ENCODE data around the gene C1orf21. TPM values are rescaled to one million over a fixed set of nuclear protein-coding genes. Genes with fewer than 3 reads are reported as not detected.

C1orf21 gene
- total RNA-seq, 1 donor from 2014 or later: 15.6 TPM

DNA sequence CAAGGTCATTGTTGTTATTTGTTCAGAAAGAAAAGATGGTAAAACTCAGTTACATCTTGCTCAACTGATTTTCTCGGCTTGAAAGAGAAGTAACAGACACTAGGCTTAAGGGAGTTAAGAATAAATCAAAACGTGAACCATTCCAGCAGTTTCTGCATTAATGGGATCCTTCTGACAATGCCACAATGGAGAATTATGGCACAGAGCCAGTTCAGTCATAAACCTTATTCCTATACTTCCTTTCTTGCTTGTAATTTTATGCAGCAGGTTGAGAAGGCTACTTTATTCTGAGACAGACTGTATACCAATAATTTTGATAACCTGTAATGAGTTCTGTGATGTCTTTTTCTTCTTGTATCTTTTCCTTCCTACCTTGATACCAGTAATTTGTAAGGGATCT, 167.0 kb downstream of the C1orf21 start:
- Mint-ChIP-seq H3K4me1 (ENCODE audit: low read depth) (no peaks in the 10 kb centered on the region), H3K9me3 (ENCODE audit: low read depth) (no peaks in the 10 kb centered on the region), H3K36me3 (ENCODE audit: low read depth) (peaks cover 1% of the 10 kb centered on the region), H3K4me3 (ENCODE audit: unreplicated experiment) (no peak overlapping the region), H3K27me3 (ENCODE audit: low read depth) (no peaks in the 10 kb centered on the region), H3K27ac (ENCODE audit: unreplicated experiment) (no peak overlapping the region)
- TF ChIP-seq, protein P1, sequence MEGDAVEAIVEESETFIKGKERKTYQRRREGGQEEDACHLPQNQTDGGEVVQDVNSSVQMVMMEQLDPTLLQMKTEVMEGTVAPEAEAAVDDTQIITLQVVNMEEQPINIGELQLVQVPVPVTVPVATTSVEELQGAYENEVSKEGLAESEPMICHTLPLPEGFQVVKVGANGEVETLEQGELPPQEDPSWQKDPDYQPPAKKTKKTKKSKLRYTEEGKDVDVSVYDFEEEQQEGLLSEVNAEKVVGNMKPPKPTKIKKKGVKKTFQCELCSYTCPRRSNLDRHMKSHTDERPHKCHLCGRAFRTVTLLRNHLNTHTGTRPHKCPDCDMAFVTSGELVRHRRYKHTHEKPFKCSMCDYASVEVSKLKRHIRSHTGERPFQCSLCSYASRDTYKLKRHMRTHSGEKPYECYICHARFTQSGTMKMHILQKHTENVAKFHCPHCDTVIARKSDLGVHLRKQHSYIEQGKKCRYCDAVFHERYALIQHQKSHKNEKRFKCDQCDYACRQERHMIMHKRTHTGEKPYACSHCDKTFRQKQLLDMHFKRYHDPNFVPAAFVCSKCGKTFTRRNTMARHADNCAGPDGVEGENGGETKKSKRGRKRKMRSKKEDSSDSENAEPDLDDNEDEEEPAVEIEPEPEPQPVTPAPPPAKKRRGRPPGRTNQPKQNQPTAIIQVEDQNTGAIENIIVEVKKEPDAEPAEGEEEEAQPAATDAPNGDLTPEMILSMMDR (IDR thresholded peaks at IDR 0.05): no peak
- DNase-seq (ENCODE audit: low spot score): no peak

DNA sequence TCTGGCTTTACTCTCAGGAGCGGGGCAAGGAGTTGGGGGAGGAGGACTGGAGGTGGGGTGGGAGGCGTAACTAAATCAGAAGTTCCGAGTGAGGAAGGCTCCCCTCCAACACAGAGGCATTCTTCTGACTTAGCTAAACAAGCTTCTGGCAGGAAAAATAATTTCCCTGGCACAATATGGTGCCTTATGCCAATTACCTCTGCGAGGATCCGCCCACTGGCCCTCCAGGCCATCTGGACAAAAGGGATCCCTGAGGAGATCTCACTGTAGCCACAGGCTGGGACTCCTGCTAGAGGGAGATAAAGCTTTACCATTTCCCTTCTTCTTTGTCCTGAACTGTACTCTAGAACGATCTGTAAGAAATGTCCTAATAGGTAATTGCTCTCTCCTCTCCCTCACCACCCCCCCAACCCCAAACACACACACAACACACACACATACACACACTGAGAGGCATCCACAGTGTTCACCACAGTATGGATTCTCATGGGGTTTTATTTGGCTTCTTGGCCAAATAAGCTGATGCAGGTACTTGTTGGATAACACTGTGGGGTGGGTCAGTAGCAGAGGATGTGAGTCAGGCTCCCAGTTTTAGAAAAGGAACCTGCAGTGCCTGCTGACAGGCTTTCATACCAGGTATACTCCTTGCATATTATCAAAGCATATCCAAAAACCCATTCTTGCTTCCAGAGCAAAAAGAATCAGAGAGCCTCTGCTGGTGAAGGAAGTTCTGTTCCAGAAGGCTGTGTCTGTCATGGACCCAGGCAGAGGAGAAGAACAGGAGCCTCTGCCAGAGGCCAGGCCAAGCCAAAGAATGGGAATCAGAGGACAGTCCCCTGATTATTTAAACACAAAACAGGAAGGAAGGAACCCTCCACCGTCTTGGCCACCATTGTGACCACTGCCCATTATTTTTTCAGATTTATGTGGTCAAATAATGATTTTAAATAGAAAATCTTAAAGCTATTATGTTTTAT, 169.1 kb downstream of the C1orf21 start:
- no peaks in the 10 kb centered on the region for H3K4me1 Mint-ChIP-seq (ENCODE audit: low read depth)
- no peak for DNase-seq (ENCODE audit: low spot score)
- H3K27ac Mint-ChIP-seq (ENCODE audit: unreplicated experiment): no peak overlapping the region
- no peaks in the 10 kb centered on the region for H3K9me3 Mint-ChIP-seq (ENCODE audit: low read depth)
- TF ChIP-seq, protein P1 (IDR thresholded peaks at IDR 0.05): no peak
- no peaks in the 10 kb centered on the region for H3K27me3 Mint-ChIP-seq (ENCODE audit: low read depth)
- H3K4me3 Mint-ChIP-seq (ENCODE audit: unreplicated experiment): no peak overlapping the region
- peaks cover 1% of the 10 kb centered on the region for H3K36me3 Mint-ChIP-seq (ENCODE audit: low read depth)

DNA sequence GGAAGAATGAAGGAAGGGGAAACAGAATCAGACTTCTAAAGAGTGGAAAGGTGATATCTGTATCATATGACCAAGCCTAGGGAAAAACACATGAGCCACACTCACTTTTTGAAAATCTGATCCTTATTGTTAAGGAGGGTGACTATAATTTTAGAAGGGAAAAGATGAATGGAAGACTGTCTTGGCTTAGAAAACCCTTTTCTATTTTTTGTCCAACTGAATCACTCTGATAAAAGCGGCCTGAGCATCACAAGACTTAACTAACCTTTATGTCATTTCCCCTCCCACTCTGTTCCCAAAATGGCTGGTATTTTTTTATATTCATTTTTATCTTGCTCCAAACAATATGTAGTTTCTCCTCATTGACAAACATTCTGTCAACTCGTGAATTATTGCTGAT, 169.8 kb downstream of the C1orf21 start:
- Mint-ChIP-seq H3K9me3 (ENCODE audit: low read depth) (no peaks in the 10 kb centered on the region), H3K27ac (ENCODE audit: unreplicated experiment) (no peak overlapping the region), H3K36me3 (ENCODE audit: low read depth) (peaks cover 1% of the 10 kb centered on the region), H3K4me1 (ENCODE audit: low read depth) (peaks cover under 1% of the 10 kb centered on the region), H3K27me3 (ENCODE audit: low read depth) (no peaks in the 10 kb centered on the region), H3K4me3 (ENCODE audit: unreplicated experiment) (no peak overlapping the region)
- TF ChIP-seq, protein P1 (IDR thresholded peaks at IDR 0.05): no peak
- no peak for DNase-seq (ENCODE audit: low spot score)

DNA sequence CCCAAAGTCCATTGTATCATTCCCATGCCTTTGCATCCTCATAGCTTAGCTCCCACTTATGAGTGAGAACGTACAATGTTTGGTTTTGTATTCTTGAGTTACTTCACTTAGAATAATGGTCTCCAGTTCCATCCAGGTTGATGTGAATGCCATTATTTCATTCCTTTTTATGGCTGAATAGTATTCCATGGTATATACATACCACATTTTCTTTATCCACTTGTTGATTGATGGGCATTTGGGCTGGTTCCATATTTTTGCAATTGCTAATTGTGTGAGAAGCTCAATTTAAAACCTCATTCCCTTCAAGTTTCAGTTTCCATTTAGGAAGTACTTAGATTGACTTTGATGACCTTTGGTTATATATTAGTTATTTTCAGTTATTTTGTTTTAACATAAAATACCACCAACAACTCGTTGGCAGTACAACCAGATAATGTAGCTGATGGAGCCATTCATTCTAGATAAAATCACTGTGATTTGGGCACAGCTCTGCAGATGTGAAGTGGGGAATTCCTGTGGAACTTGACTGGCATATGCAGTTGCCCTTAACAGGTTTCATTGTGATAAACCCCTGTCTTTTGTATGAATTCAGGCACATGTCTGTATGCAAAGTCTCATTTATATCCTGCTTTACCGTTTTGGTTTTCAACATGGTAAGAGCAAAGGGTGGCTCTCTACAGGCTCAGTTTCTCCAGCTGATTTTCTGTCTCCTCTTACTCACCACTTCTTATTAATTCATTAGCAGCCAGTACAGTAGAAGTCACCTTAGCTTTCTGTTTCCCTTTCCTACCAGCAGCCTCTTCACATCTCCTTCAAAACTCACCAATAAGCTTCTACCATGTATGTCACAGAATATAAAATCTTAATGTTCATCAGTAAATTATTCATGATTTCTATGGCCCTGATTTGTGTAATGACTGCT, 170.9 kb downstream of the C1orf21 start:
- Mint-ChIP-seq H3K4me1 (ENCODE audit: low read depth) (peaks cover 10% of the 10 kb centered on the region), H3K9me3 (ENCODE audit: low read depth) (no peaks in the 10 kb centered on the region), H3K27me3 (ENCODE audit: low read depth) (no peaks in the 10 kb centered on the region), H3K27ac (ENCODE audit: unreplicated experiment) (no peak overlapping the region), H3K4me3 (ENCODE audit: unreplicated experiment) (no peak overlapping the region), H3K36me3 (ENCODE audit: low read depth) (peaks cover 1% of the 10 kb centered on the region)
- TF ChIP-seq, protein P1 (IDR thresholded peaks at IDR 0.05): no peak
- DNase-seq (ENCODE audit: low spot score): no peak

DNA sequence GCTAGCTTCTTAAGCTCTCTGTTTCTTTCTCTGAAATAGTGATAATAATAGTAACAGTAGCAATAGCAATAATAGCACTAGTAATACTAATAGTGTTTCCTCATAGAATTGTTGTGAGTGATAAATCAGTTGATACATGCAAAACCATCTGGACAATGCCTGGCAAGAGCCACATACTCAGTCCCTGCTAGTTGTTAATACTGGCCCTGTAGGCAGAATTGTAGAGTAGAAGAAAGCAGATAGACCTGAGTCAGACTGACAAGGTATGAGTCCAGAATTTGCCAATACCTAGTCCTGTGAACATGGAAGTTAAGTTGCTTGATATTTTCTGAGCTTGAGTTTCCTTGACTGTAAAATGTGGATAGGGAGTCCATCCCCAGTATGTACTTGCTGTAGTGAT, 171.9 kb downstream of the C1orf21 start:
- H3K9me3 Mint-ChIP-seq (ENCODE audit: low read depth): no peaks in the 10 kb centered on the region
- no peak for DNase-seq (ENCODE audit: low spot score)
- peaks cover 1% of the 10 kb centered on the region for H3K36me3 Mint-ChIP-seq (ENCODE audit: low read depth)
- H3K4me1 Mint-ChIP-seq (ENCODE audit: low read depth): peaks cover 18% of the 10 kb centered on the region
- no peak overlapping the region for H3K4me3 Mint-ChIP-seq (ENCODE audit: unreplicated experiment)
- no peaks in the 10 kb centered on the region for H3K27me3 Mint-ChIP-seq (ENCODE audit: low read depth)
- H3K27ac Mint-ChIP-seq (ENCODE audit: unreplicated experiment): no peak overlapping the region
- TF ChIP-seq, protein P1 (IDR thresholded peaks at IDR 0.05): no peak
